Psoas muscle (tissue), 8 donors: ENCODE measurements around the gene OSBPL8. TPM values are rescaled to one million over a fixed set of nuclear protein-coding genes. Genes with fewer than 3 reads are reported as not detected.
A peak's percentile ranks its signal among the peaks of the same experiment; 100 is the strongest.

Source experiments
- ATAC-seq, 4 donors: fragments of 200-7000 bp; cut with Tn5 transposase; one replicate each; pipeline ENCODE4 v1.9.1; 2020; ENCODE audit warnings: moderate library complexity in 3 of 4, mild to moderate bottlenecking in 2 of 4
- DNase-seq, 2 donors: peaks; one replicate each; pipeline ENCODE4 v3.0.0-alpha.2; 2020
- H3K27ac ChIP-seq: fragments of 200-600 bp; one replicate; pipeline ENCODE4 v1.8.0; 2022
- H3K27me3 ChIP-seq, 3 donors: fragments of 200-600 bp in 1 of 3; one replicate each; pipeline versions ENCODE4 v1.6.1 to v1.8.0; 2013 to 2022; ENCODE audit warnings: low read length in 2 of 3, mild to moderate bottlenecking in 2 of 3, moderate library complexity in 1 of 3; ENCODE audit not compliant: insufficient read depth in 3 of 3
- H3K36me3 ChIP-seq, 2 donors: fragments of 200-600 bp in 1 of 2; one replicate each; pipeline versions ENCODE4 v1.6.1 to v1.8.0; 2013 to 2022; ENCODE audit warnings: low read depth in 1 of 2, mild to moderate bottlenecking in 1 of 2, moderate library complexity in 1 of 2; ENCODE audit not compliant: insufficient read depth in 1 of 2
- H3K4me1 ChIP-seq: fragments of 200-600 bp; one replicate; pipeline ENCODE4 v1.8.0; 2022
- H3K4me3 ChIP-seq: fragments of 200-600 bp; one replicate; pipeline ENCODE4 v1.8.0; 2022; ENCODE audit warnings: mild to moderate bottlenecking
- H3K9me3 ChIP-seq: fragments of 200-600 bp; one replicate; pipeline ENCODE4 v1.8.0; 2022
- CTCF ChIP-seq: fragments of 200-600 bp; IDR thresholded peaks from one replicate; pipeline ENCODE4 v1.8.0; 2022; ENCODE audit warnings: antibody characterized with exemption
- WGBS, 3 donors: extraction: QIAGEN DNeasy Blood & Tissue Kit; methylation state at CpG; one replicate each; pipeline versions ENCODE4 v1.1.6 to v1.1.7; 2013; 5-methylcytosine and 5-hydroxymethylcytosine counted together
- intact Hi-C, 2 donors: fragments of 100-400 bp; cut with DNase I; formaldehyde crosslinking; loops; one replicate each; pipeline versions ENCODE4 v1.11.0 to v1.14.2; 2022
- polyA plus RNA-seq, 3 donors: library from polyadenylated mRNA; stranded (reverse); fragments of 200-250 nt; gene quantifications; one replicate each; pipeline ENCODE4 v1.2.3, GENCODE V29; 2013
- total RNA-seq, 4 donors: library from RNA; stranded (reverse); fragmentation: NEBNext Ultra II Directional in 2 of 4; extraction: Animal tissue kit (Norgen Biotek cat#: 25700) in 2 of 4; gene quantifications; one replicate each; pipeline versions ENCODE4 v1.2.1 to v1.2.4, GENCODE V29; 2021 to 2023
- donor health status: healthy with polysubstance abuse.
- donor health status: DM: no; HTN: no; CAD: no; lungs with moderate emphysema.
- donor health status: Bipolar disorder and iron deficiency.
- donor health status: healthy.
- donor health status: DM: yes; HTN: yes; CAD: no.
- donor health status: DM: no; HTN: no; CAD: no.
- donor health status: DM: no; HTN: no; CAD: no.
- donor health status: DM: yes; HTN: yes; CAD: no.

Gene OSBPL8
- total and polyA plus RNA-seq, 7 donors: 9.2 to 64.3 (median 39.5) TPM

- no peak for TF ChIP-seq CTCF
- Histone ChIP-seq H3K27ac (peak overlapping the region; percentile 76), H3K36me3 (no peaks in the 10 kb centered on the region), H3K9me3 (no peaks in the 10 kb centered on the region), H3K27me3 (no peaks in the 10 kb centered on the region), H3K4me1 (peaks cover 40% of the 10 kb centered on the region), H3K4me3 (peak overlapping the region; percentile 22)
- DNase-seq (no peak), ATAC-seq (peak; percentile 99)
- intact Hi-C loops: loop anchor here in 1 of 2 donors (5.0 kb wide), 1 partner anchor 87 kb away; the partner anchor contains the start of gene OSBPL8
- 49 to 67% (median 53%) methylated on average over 7 of the region's 7 CpGs for WGBS, 3 donors
These were observed 89.3 kb downstream of the OSBPL8 start for GRCh38 chr12:76470028-76470939.

- DNase-seq: no peak
- Histone ChIP-seq H3K4me3 (no peak overlapping the region), H3K27me3 (no peaks in the 10 kb centered on the region), H3K36me3 (no peaks in the 10 kb centered on the region), H3K4me1 (peaks cover 32% of the 10 kb centered on the region), H3K9me3 (no peaks in the 10 kb centered on the region), H3K27ac (no peak overlapping the region)
- WGBS, 3 donors: 65 to 78% (median 70%) methylated on average over 5 of the region's 5 CpGs
- intact Hi-C loops: no loop called here
- TF ChIP-seq CTCF: no peak
- peak in 1 of 4 donors; percentile 35 for ATAC-seq
These were observed 94.9 kb downstream of the OSBPL8 start for GRCh38 chr12:76464631-76465166.

GRCh38 chr12:76462668-76463224 is 96.8 kb downstream of the OSBPL8 start:
- Histone ChIP-seq H3K4me3 (no peak overlapping the region), H3K9me3 (no peaks in the 10 kb centered on the region), H3K4me1 (peaks cover 18% of the 10 kb centered on the region), H3K36me3 (no peaks in the 10 kb centered on the region), H3K27me3 (no peaks in the 10 kb centered on the region), H3K27ac (no peak overlapping the region)
- WGBS, 3 donors: 61 to 82% (median 74%) methylated on average over 2 of the region's 2 CpGs
- DNase-seq (no peak), ATAC-seq (no peak)
- intact Hi-C loops: no loop called here
- TF ChIP-seq CTCF: no peak

GRCh38 chr12:76460807-76461206 is 98.8 kb downstream of the OSBPL8 start:
- Histone ChIP-seq H3K27me3 (no peaks in the 10 kb centered on the region), H3K36me3 (no peaks in the 10 kb centered on the region), H3K27ac (no peak overlapping the region), H3K9me3 (no peaks in the 10 kb centered on the region), H3K4me1 (peaks cover 27% of the 10 kb centered on the region), H3K4me3 (no peak overlapping the region)
- ATAC-seq (no peak), DNase-seq (no peak)
- TF ChIP-seq CTCF: no peak
- intact Hi-C loops: no loop called here
